Activated CD8-positive, alpha-beta memory T cell treated with anti-CD3 and anti-CD28 coated beads, Interleukin-2, amount 50 U/mL, for 1 hour (primary cell): Measurements from ENCODE around the gene UBE2D2.

Source experiments
- DNase-seq: peaks from one replicate; pipeline ENCODE4 v3.0.0-alpha.2; 2020; ENCODE audit errors: extremely low read depth

The UBE2D2 gene

GRCh38 chr5:139636207-139636792, 75.2 kb downstream of the UBE2D2 start:
- DNase-seq = peak; percentile 42

- DNase-seq = no peak
Observed at GRCh38 chr5:139636975-139637408, 75.9 kb downstream of the UBE2D2 start.

- no peak for DNase-seq
Observed at GRCh38 chr5:139637438-139638089, 76.4 kb downstream of the UBE2D2 start.

GRCh38 chr5:139638090-139638735, 77.1 kb downstream of the UBE2D2 start:
- no peak for DNase-seq

GRCh38 chr5:139638736-139639618, 77.8 kb downstream of the UBE2D2 start:
- DNase-seq = no peak

- no peak for DNase-seq
Observed at GRCh38 chr5:139639619-139640380, 78.7 kb downstream of the UBE2D2 start.

- no peak for DNase-seq
Observed at GRCh38 chr5:139640421-139641115, 79.4 kb downstream of the UBE2D2 start.

GRCh38 chr5:139641116-139642080, 80.3 kb downstream of the UBE2D2 start:
- DNase-seq = no peak

GRCh38 chr5:139642213-139642612, 81.1 kb downstream of the UBE2D2 start:
- DNase-seq = no peak

GRCh38 chr5:139642891-139643871, 82.0 kb downstream of the UBE2D2 start:
- no peak for DNase-seq

- DNase-seq = no peak
Observed at GRCh38 chr5:139644001-139644456, 82.9 kb downstream of the UBE2D2 start.

GRCh38 chr5:139644646-139645429, 83.7 kb downstream of the UBE2D2 start:
- DNase-seq = no peak

- no peak for DNase-seq
Observed at GRCh38 chr5:139645430-139645871, 84.3 kb downstream of the UBE2D2 start.

GRCh38 chr5:139646111-139646510, 85.0 kb downstream of the UBE2D2 start:
- no peak for DNase-seq

- no peak for DNase-seq
Observed at GRCh38 chr5:139646912-139647505, 85.9 kb downstream of the UBE2D2 start.

GRCh38 chr5:139647506-139648204, 86.5 kb downstream of the UBE2D2 start:
- no peak for DNase-seq
